ENCODE measurements around the gene PNMA6E.

Gene PNMA6E

DNA sequence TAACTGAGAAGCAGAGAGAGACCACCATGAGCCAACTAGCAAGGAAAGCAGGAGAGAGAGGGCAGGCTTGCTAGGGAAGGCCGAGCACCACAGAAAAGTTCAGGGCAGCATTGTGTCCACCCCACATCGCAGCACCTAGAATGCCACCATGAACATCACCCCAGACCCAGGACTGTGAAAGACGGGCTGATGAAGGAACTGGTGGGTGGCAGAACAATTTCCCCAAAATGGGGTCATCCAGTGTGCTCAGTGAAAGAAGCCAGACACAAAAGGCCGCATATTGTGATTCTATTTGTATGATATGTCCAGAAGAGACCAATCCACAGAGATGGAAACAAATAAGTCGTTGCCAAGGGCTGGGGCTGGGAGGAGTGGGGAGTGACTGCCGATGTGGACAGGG lies 16.8 kb downstream of the PNMA6E start:
- DNase-seq (ENCODE audit: low spot score), result no peak

- DNase-seq (ENCODE audit: low spot score), result no peak
Observed at GRCh38 chrX:153382563-153383482, 18.3 kb downstream of the PNMA6E start.

DNA sequence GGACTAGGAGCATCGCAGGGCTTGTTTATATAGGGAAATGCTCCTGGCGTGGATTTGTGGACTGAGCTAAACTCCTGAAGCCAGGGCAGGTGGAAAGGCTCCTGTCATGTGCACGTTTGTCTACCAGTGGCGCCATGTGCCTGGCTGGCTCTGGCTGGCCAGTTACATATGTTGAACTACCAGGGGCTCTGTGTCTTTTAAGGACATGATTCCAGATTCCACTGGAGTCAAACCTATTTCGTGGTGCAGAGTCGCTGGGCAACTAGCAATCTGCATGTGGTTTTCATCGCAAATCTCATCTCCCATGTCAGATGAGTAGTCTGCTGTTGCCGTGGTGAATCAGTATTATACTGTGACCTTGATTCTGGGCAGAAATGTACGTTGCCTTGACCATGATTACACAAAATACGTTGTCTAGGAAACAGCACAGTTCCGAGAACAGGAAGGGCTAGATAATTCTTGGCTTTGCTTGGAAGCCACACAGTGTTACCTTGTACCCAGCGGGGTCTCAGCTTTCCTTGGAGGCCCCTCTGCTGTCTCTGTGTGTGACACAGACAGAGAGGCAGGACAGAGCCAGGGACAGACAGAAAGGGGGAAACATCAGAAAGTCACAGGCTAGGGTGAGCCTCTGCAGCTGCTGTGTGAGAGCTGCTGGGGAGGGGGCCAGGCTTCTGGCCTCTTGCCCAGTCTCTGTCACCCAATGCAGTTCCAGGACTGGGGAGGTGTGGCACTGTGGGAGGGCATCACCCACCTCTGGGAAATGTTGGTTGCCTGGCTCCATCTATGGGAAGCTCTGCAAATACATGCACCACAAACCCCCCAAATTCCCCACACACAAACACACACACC lies 19.2 kb downstream of the PNMA6E start:
- DNase-seq (ENCODE audit: low spot score), result peak; percentile 49

DNA sequence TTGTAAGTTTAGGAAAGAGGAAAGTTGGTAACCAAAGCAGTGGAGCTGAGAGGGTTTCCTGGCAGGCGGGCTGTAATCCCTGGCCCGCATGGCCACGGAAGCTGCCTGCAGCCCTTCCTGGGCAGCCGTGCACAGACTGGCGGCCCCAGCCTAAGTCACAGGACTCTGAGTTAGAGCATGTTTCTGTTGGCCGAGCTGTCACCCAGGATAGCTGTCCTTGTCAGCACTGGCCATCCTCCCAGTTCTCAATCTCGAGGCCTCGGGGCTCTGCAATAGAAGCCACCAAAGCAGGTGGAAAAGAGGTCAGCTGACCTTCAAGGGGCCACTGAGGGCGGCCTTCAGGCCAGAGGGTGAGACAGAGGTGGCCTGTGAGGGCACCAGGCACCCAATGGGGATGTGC lies 20.5 kb downstream of the PNMA6E start:
- DNase-seq (ENCODE audit: low spot score), result no peak

DNA sequence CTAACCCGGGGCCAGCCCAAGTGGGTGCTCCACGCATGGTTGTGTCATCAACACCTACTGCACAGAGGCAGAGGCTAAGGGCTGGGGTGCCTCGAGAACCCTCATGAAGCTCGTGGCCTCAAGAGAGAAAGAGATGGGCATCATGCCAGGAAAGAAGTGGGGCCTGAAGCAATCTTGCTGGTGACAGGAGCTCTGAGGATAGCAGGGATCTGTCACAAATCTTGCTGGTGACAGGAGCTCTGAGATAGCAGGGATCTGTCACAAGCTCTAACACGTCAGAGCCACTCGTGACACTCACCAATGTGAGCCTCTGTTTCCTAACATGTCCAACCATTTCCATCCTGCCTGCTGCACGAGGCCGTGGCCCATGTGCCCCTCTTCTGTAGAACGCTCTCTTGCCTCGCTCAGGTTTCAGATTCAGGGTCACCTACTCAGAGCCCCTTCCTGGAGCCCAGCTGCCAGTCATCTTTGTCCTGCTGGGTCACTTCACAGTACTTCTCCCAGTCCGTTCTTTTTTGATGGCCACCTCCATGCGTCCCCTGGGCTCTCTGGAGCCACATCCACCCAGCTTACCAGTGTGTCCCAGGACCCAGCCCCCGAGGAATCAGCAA lies 21.1 kb downstream of the PNMA6E start:
- DNase-seq (ENCODE audit: low spot score), result no peak

- no peak for DNase-seq (ENCODE audit: low spot score)
Observed at GRCh38 chrX:153379508-153379907, 21.6 kb downstream of the PNMA6E start.

GRCh38 chrX:153378607-153379006 lies 22.5 kb downstream of the PNMA6E start:
- DNase-seq (ENCODE audit: low spot score), result no peak

DNA sequence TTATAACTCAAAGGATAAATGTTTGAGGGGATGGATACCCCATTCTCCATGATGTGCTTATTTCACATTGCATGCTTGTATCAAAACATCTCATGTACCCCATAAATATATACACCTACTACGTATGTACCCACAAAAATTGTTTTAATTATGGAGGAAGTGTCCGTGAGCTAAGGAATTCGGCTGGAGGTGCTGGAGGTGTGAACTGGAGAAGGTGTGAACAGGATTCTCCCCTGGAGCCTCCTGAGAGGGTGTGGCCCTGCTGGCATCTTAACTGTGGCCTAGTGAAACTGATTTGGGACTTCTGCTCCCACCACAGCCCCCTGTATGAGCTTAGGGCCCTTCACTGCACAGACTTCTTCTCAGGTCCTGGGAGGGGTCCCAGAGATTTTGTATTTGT lies 23.4 kb downstream of the PNMA6E start:
- no peak for DNase-seq (ENCODE audit: low spot score)

GRCh38 chrX:153375571-153375970 lies 25.6 kb downstream of the PNMA6E start:
- no peak for DNase-seq (ENCODE audit: low spot score)

DNA sequence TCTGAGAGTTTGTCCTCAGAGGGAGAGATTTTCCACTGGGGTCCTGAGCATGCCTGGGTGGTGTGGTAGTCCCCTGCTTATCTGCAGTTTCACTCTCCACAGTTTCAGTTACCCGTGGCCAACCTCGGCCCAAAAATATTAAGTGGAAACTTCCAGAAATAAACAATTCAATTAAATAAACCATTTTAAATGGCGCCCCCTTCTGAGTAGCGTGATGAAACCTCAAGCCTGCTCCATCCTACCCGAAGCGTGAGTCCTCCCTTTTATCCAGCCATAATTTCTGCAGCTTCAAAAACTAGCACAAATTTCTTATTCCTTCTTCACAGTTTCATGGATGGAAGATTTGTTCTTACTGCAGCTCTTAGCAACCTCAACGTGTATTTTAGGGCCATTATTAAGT lies 26.7 kb downstream of the PNMA6E start:
- DNase-seq (ENCODE audit: low spot score), result no peak

DNA sequence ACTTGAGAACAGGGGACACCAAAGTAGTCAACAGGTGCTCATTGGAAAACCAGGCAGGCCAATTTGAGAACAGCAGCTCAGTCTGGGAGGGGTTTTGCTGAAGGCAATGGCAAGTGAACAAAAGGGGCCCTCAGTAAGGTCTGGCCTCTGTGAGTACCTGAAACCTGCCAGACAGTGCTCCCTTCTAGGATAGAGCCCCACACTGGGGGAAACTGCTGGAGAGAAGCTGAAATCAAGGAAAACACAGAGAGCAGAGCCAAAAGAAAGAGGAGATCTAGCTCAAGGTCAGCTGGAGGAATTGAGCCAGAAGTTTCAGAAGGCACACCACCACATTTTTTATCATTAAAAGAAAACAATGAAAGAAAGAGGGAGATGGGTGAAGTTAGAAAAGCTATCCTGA lies 28.2 kb downstream of the PNMA6E start:
- DNase-seq (ENCODE audit: low spot score), result no peak

DNA sequence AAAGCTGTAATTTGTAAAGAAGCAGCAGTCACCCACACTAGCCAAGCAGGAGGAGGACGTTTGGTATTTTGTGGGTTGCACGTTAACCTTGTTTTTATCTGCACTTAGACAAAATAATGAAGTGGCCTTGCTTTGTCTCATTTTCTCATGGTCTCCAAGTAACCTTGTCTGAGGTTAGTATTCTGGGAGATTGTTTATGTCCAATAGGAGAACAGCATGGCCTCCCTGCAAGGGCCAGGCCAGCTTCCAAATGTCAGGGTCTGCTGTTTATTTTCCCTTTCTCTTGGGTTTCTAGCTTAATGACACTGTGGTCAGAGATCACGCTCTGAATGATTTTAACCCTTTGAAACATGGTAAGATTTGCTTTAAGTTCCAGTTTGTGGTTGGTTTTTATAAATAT lies 29.9 kb downstream of the PNMA6E start:
- no peak for DNase-seq (ENCODE audit: low spot score)

GRCh38 chrX:153370293-153371055 lies 30.7 kb downstream of the PNMA6E start:
- no peak for DNase-seq (ENCODE audit: low spot score)

DNA sequence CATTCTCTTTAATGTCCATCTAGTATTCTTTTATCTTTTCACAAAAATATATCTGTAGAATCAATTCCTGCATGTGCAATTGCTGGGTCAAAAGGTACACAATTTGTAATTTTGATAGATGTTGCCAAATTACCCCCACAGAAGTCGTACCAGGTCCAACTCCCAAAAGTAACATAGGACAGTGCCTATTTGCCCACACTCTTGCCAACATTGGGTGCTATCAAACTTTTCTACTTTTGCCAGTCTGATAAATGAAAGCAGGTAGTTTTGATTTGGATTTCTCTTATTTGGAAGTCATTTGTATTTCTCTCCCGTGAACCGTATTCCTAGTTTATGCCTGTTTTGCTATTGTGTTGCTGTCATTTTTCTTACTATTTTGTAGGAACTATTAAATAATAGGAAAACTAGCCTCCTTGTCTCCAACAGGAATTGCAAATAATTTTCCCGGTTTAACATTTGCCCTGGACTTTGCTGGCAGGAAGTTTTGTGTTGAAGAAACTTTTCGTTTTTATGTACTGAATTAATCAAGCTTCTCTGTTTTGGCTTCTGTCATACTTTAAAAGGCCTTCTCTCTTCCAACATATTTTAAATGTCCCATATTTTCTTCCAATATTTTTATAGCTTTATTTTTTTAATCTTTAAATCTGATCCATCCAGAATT lies 34.1 kb downstream of the PNMA6E start:
- no peak for DNase-seq (ENCODE audit: low spot score)

- DNase-seq (ENCODE audit: low spot score), result no peak
Observed at GRCh38 chrX:153366119-153366518, 35.0 kb downstream of the PNMA6E start.

DNA sequence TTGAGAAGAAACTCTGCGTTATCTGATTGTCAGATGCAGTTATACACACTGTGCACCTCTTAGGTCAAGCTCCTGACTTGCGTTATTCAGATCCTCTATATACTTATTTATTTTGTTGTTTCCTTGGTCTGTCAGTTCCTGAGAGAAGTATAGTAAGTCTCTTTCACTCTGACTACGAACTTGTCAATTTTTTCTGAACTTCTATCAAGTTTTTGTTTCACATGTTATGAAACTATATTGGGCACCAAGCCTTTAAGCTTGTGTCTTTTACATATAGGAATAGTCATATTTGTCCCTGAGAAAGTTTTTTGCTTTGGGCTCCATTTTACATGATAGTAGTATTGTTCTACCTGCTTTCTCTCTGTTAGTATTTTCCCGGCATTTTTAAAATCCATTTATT lies 35.5 kb downstream of the PNMA6E start:
- DNase-seq (ENCODE audit: low spot score), result no peak

GRCh38 chrX:153361781-153362397 lies 39.3 kb downstream of the PNMA6E start:
- DNase-seq (ENCODE audit: low spot score), result no peak

DNA sequence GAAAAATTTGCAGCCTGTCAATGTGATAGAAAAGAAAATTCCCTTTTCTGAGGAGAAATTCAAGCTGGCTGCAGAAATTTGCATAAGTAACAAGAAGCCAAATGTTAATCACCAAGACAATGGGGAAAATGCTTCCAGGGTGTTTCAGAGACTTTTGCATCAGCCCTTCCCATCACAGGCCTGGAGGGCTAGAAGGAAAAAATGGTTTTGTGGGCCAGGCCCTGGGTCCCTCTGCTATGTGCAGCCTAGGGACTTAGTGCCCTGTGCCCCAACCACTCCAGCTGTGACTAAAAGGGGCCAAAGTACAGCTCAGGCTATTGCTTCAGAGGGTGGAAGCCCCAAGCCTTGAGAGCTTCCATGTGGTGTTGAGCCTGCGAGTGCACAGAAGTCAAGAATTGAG lies 43.3 kb downstream of the PNMA6E start:
- no peak for DNase-seq (ENCODE audit: low spot score)

DNA sequence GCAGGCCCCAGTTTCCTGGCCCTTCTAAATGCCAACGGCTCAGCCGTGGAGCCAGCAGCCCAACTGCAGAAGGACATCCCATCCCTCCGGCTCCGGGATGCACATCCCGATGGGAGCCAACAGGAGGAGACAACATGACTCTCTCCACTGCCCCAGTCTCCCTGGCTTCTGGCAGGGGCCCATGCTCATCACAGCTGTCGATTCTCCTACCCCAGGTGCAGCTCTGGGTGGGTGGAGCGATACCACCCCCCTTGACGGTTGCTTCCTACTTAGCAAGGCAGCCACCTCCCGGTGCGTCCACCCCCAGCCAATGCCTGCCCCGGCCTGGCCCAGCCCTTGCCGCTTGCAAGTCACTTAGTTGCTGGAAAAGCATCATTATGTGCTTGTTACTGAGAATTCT lies 47.7 kb downstream of the PNMA6E start:
- DNase-seq (ENCODE audit: low spot score), result no peak

- DNase-seq (ENCODE audit: low spot score), result no peak
Observed at GRCh38 chrX:153352858-153353257, 48.3 kb downstream of the PNMA6E start.

DNA sequence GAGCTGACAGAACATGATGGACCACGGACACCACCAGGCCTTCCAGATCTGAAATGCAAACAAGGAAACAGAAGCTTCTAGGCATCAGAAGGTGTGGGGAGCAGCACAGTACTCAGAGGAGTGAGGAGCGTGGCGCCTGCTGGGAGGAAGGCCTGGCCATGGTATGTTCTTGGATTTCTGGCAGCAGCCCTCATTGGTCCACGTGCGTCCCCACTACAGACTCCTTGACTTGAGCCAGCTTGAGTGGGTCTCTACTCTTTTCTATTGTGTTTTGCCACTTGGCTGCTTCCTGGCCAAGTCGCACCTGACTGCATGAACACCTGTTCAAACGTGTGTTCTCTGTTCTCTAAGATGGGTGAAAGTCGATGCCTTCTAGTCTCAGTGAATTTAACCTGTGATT lies 49.2 kb downstream of the PNMA6E start:
- no peak for DNase-seq (ENCODE audit: low spot score)
